Neural crest cell (in vitro differentiated cells): ENCODE data around the gene SMC5. TPM values are rescaled to one million over a fixed set of nuclear protein-coding genes. Genes with fewer than 3 reads are reported as not detected.

Experiments used
- DNase-seq: peaks from one replicate; pipeline ENCODE4 v3.0.0; 2021; ENCODE audit warnings: low read depth, mixed read lengths, low spot score
- H3K27ac Mint-ChIP-seq: one replicate; pipeline ENCODE4 v1.8.0; 2021; ENCODE audit warnings: mild to moderate bottlenecking, mixed read lengths; ENCODE audit not compliant: unreplicated experiment
- H3K27me3 Mint-ChIP-seq: 2 replicates; pipeline ENCODE4 v1.8.0; 2021; ENCODE audit warnings: low read depth, mild to moderate bottlenecking, mixed read lengths
- H3K36me3 Mint-ChIP-seq: 2 replicates; pipeline ENCODE4 v1.8.0; 2021; ENCODE audit warnings: low read depth, mild to moderate bottlenecking, mixed read lengths
- H3K4me1 Mint-ChIP-seq: 2 replicates; pipeline ENCODE4 v1.8.0; 2021; ENCODE audit warnings: mixed read lengths
- H3K4me3 Mint-ChIP-seq: one replicate; pipeline ENCODE4 v1.8.0; 2021; ENCODE audit warnings: mild to moderate bottlenecking, mixed read lengths
- H3K9me3 Mint-ChIP-seq: 2 replicates; pipeline ENCODE4 v1.8.0; 2021; ENCODE audit warnings: mixed read lengths
- CTCF ChIP-seq: fragments of 200-600 bp; sonication (generic); conservative IDR thresholded peaks from 2 replicates; pipeline ENCODE4 v1.5.0; 2021; ENCODE audit warnings: antibody characterized with exemption, mild to moderate bottlenecking
- long read RNA-seq: library from polyadenylated mRNA; unstranded; transcript quantifications from one replicate; pipeline ENCODE4 v2.0.0, GENCODE V29; 2020
- total RNA-seq: library from RNA; stranded (reverse); gene quantifications from 2 replicates; pipeline ENCODE4 v1.2.1, GENCODE V29; 2021

The SMC5 gene
- 27.8 and 28.7 TPM in 2 replicates for total RNA-seq
- long read RNA-seq, partial matches to known transcripts: 57 of 82 reads
- long read RNA-seq, other reads (novel, unspliced or antisense): 25 of 82 reads

- H3K9me3 Mint-ChIP-seq: no peaks in the 10 kb centered on the region
- H3K27ac Mint-ChIP-seq: peak within 1 kb of the TSS; percentile 97
- H3K4me1 Mint-ChIP-seq: peaks cover 75% of the 10 kb centered on the region
- peak within 1 kb of the TSS; percentile 92 for H3K4me3 Mint-ChIP-seq
- H3K36me3 Mint-ChIP-seq: peaks cover 23% of the 10 kb centered on the region
- H3K27me3 Mint-ChIP-seq: no peaks in the 10 kb centered on the region
- no peak for TF ChIP-seq CTCF
- DNase-seq: peak; percentile 82
Measured at GRCh38 chr9:70258692-70259511, at the start of gene SMC5. SMC5 (plus strand) TSS chr9:70258978; CDS start chr9:70259079, 101 bp downstream.

DNA sequence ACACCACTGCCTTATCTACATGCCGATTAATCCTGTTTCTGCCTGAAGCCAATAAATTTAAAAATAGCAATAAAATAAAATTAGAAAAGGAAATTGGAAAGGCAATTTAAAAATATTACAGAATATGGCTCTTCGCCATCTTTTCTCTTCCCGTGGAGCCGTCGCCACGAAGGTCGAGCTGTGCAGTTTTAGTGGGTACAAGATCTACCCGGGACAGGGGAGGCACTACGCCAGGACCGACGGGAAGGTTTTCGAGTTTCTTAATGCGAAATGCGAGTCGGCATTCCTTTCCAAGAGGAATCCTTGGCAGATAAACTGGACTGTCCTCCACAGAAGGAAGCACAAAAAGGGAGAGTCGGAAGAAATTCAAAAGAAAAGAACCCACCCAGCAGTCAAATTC lies 41.7 kb upstream of the SMC5 start:
- no peak overlapping the region for H3K4me3 Mint-ChIP-seq
- H3K36me3 Mint-ChIP-seq: peaks cover 30% of the 10 kb centered on the region
- no peak overlapping the region for H3K27ac Mint-ChIP-seq
- peaks cover 19% of the 10 kb centered on the region for H3K4me1 Mint-ChIP-seq
- no peak for DNase-seq
- peaks cover 11% of the 10 kb centered on the region for H3K9me3 Mint-ChIP-seq
- no peaks in the 10 kb centered on the region for H3K27me3 Mint-ChIP-seq
- no peak for TF ChIP-seq CTCF

- TF ChIP-seq CTCF: no peak
- peaks cover 19% of the 10 kb centered on the region for H3K4me1 Mint-ChIP-seq
- DNase-seq: no peak
- H3K36me3 Mint-ChIP-seq: peaks cover 17% of the 10 kb centered on the region
- H3K9me3 Mint-ChIP-seq: peaks cover 2% of the 10 kb centered on the region
- H3K27me3 Mint-ChIP-seq: no peaks in the 10 kb centered on the region
- H3K27ac Mint-ChIP-seq: no peak overlapping the region
- H3K4me3 Mint-ChIP-seq: no peak overlapping the region
Measured at GRCh38 chr9:70218767-70219166, 40.0 kb upstream of the SMC5 start.

- Mint-ChIP-seq H3K36me3 (peaks cover 6% of the 10 kb centered on the region), H3K4me3 (no peak overlapping the region), H3K4me1 (peaks cover 10% of the 10 kb centered on the region), H3K27ac (no peak overlapping the region), H3K27me3 (no peaks in the 10 kb centered on the region), H3K9me3 (peaks cover 3% of the 10 kb centered on the region)
- no peak for TF ChIP-seq CTCF
- no peak for DNase-seq
Measured at GRCh38 chr9:70220216-70220615, 38.6 kb upstream of the SMC5 start.

DNA sequence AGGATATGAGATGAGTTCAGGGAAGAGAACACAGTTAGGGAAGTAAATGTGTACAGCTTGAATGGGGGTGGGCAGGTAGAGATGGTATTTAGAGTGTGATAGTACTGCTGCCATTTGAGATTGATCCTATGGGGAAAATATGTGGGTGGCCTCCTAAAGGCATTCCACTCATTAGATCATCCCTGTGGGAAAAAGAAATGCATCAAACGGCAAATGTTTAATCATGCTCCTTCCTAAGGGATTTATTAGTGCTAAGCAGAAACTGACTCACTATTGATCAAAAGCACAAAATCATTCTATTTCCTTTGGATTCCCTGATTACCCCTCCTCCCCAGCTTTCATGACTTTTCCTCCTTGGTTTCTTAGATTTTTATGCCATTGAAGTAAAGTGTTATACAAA lies 36.4 kb upstream of the SMC5 start:
- Mint-ChIP-seq H3K27ac (no peak overlapping the region), H3K27me3 (no peaks in the 10 kb centered on the region), H3K4me1 (peaks cover 4% of the 10 kb centered on the region), H3K36me3 (peaks cover 5% of the 10 kb centered on the region), H3K9me3 (peaks cover 6% of the 10 kb centered on the region), H3K4me3 (no peak overlapping the region)
- no peak for DNase-seq
- no peak for TF ChIP-seq CTCF
